ENCODE data around the gene PCDHGA3. TPM values are rescaled to one million over a fixed set of nuclear protein-coding genes. Genes with fewer than 3 reads are reported as not detected.
"Not testable (repeated sequence)": the region's sequence is repeated elsewhere in the genome, so short reads cannot be mapped to it uniquely, and the experiment has no call there.

Gene PCDHGA3
- polyA plus RNA-seq, 1 of the 3 experiments (the other 2 are of a cell fraction), result 0.33 TPM

DNA sequence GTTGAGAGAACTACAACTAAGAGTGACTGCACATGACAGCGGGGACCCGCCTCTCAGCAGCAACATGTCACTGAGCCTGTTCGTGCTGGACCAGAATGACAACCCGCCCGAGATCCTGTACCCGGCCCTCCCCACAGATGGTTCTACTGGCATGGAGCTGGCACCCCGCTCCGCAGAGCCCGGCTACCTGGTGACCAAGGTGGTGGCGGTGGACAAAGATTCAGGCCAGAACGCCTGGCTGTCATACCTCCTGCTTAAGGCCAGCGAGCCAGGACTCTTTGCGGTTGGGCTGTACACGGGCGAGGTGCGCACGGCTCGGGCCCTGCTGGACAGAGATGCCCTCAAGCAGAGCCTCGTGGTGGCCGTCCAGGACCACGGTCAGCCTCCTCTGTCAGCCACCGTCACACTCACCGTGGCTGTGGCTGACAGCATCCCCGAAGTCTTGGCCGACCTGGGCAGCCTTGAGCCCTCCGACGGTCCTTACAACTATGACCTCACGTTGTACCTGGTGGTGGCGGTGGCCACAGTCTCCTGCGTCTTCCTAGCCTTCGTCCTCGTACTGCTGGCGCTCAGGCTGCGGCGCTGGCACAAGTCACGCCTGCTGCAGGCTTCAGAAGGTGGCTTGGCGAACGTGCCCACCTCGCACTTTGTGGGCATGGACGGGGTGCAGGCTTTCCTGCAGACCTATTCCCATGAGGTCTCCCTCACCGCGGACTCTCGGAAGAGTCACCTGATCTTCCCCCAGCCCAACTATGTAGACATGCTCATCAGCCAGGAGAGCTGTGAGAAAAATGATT is 41.0 kb downstream of the PCDHGA3 start:
- no peak overlapping the region for H2AFZ ChIP-seq (ENCODE audit: low read depth)
- H3K4me2 ChIP-seq, result no peak overlapping the region
- 0 out of 2 replicates have a peak, but pooled peaks cover 5% of the 10 kb centered on the region for H3K79me2 ChIP-seq (ENCODE audit: insufficient read depth)
- TF ChIP-seq GATA2 (CRISPR knock-in tag; IDR thresholded peaks at IDR 0.05) (no peak), FOXM1 (IDR thresholded peaks at IDR 0.05; ENCODE audit: low read depth) (no peak), TAF1 (IDR thresholded peaks at IDR 0.05; ENCODE audit: borderline replicate concordance, low read depth, low read length) (no peak), RFX5 (IDR thresholded peaks at IDR 0.05; ENCODE audit: low read length) (no peak), TEAD4 (IDR thresholded peaks at IDR 0.05; ENCODE audit: borderline replicate concordance, insufficient read depth) (no peak), EP300 (IDR thresholded peaks at IDR 0.05; ENCODE audit: borderline replicate concordance in 1 of 2, low read depth in 1 of 2, low read length in 1 of 2) (no peak), GABPA (IDR thresholded peaks at IDR 0.05; ENCODE audit: low read depth) (no peak), ELF1 (IDR thresholded peaks at IDR 0.05) (no peak), JUND (IDR thresholded peaks at IDR 0.05) (no peak), POLR2AphosphoS5 (IDR thresholded peaks at IDR 0.05; ENCODE audit: low read depth, low read length) (no peak), NRF1 (IDR thresholded peaks at IDR 0.05; ENCODE audit: low read depth, low read length) (no peak), MEF2A (IDR thresholded peaks at IDR 0.05; ENCODE audit: borderline replicate concordance, low read depth) (no peak)
- TF ChIP-seq, protein P1, sequence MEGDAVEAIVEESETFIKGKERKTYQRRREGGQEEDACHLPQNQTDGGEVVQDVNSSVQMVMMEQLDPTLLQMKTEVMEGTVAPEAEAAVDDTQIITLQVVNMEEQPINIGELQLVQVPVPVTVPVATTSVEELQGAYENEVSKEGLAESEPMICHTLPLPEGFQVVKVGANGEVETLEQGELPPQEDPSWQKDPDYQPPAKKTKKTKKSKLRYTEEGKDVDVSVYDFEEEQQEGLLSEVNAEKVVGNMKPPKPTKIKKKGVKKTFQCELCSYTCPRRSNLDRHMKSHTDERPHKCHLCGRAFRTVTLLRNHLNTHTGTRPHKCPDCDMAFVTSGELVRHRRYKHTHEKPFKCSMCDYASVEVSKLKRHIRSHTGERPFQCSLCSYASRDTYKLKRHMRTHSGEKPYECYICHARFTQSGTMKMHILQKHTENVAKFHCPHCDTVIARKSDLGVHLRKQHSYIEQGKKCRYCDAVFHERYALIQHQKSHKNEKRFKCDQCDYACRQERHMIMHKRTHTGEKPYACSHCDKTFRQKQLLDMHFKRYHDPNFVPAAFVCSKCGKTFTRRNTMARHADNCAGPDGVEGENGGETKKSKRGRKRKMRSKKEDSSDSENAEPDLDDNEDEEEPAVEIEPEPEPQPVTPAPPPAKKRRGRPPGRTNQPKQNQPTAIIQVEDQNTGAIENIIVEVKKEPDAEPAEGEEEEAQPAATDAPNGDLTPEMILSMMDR (IDR thresholded peaks at IDR 0.05), result no peak
- H3K27ac ChIP-seq (ENCODE audit: low read depth in 2 of 2, low read length in 1 of 2), result no peak overlapping the region
- ChIA-PET CTCF (interaction anchor here (1.6 to 1.7 kb wide), 2 partner anchors 65 to 140 kb away, joined by 3 read pairs; partner anchors contain the start of gene TAF7), POLR2A (no interaction called here)
- DNase-seq, result no peak
- no peaks in the 10 kb centered on the region for H4K20me1 ChIP-seq (ENCODE audit: insufficient read depth)
- peaks cover 0 to 4% of the 10 kb centered on the region in 2 experiments for H3K36me3 ChIP-seq (replicated peaks in 1 of 2; ENCODE audit: control insufficient read depth in 1 of 2, insufficient read depth in 2 of 2, low read length in 1 of 2)
- 76% methylated on average over 34 of the region's 43 CpGs for WGBS (ENCODE audit: low lambda C conversion rate)
- H3K4me1 ChIP-seq (ENCODE audit: control insufficient read depth in 1 of 2, insufficient read depth in 2 of 2, low read depth in 1 of 2, low read length in 1 of 2), result no peaks in the 10 kb centered on the region; a peak in 1 of 4 replicates
- 0 out of 2 replicates have a peak, but pooled peaks cover 3% of the 10 kb centered on the region for H3K9me3 ChIP-seq
- H3K9me2 ChIP-seq, result no peaks in the 10 kb centered on the region
- H3K4me3 ChIP-seq (ENCODE audit: low read depth in 2 of 2, low read length in 1 of 2), result peak overlapping the region in 1 of 2 experiments; percentile 3; a peak in 1 of 4 replicates
- no peak overlapping the region for H3K9ac ChIP-seq
- no peaks in the 10 kb centered on the region for H3F3A ChIP-seq (replicated peaks; ENCODE audit: insufficient read depth)
- no peaks in the 10 kb centered on the region for H3K27me3 ChIP-seq (ENCODE audit: insufficient read depth)

DNA sequence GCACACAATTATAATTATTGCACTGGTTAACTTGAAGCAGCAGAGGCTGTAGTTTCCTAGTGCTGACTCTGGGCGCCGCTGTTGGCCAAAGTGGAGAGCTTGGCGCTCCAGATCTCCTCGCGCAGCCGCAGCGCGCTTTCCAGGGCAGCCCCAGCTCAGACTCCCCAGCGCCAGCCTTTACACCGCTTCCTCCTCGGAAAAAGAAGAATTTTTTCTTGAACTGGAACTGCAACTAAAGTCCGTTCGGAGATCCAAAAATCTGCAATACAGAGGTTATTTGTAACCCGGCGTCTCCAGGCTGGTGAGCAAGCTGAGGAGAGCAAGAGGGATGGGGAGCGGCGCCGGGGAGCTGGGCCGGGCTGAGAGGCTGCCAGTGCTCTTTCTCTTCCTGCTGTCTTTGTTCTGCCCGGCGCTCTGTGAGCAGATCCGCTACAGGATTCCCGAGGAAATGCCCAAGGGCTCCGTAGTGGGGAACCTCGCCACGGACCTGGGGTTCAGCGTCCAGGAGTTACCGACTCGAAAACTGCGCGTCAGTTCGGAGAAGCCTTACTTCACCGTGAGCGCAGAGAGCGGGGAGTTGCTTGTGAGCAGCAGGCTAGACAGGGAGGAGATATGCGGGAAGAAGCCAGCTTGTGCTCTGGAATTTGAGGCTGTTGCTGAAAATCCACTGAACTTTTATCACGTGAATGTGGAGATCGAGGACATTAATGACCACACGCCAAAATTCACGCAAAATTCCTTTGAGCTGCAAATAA is 44.1 kb downstream of the PCDHGA3 start, which contains the start of gene PCDHGB4:
TSS of gene PCDHGB4 (plus strand) at position 142 of the 755 bp plus-strand sequence. CDS start at position 329, 187 bp downstream.
- H3K27ac ChIP-seq (ENCODE audit: low read depth in 2 of 2, low read length in 1 of 2); H3K4me1 ChIP-seq (ENCODE audit: control insufficient read depth in 1 of 2, insufficient read depth in 2 of 2, low read depth in 1 of 2, low read length in 1 of 2); H3K27me3 ChIP-seq (ENCODE audit: insufficient read depth); H3K9ac ChIP-seq; H4K20me1 ChIP-seq (ENCODE audit: insufficient read depth); H3K9me3 ChIP-seq; H3K79me2 ChIP-seq (ENCODE audit: insufficient read depth); H3F3A ChIP-seq (replicated peaks; ENCODE audit: insufficient read depth); H2AFZ ChIP-seq (ENCODE audit: low read depth); H3K9me2 ChIP-seq; DNase-seq; POLR2A ChIA-PET; H3K4me3 ChIP-seq (ENCODE audit: low read depth in 2 of 2, low read length in 1 of 2); H3K4me2 ChIP-seq: not testable (repeated sequence)
- H3K36me3 ChIP-seq (replicated peaks in 1 of 2; ENCODE audit: control insufficient read depth in 1 of 2, insufficient read depth in 2 of 2, low read length in 1 of 2), result peaks cover 0 to 13% of the 10 kb centered on the region in 2 experiments
- CTCF ChIA-PET, result interaction anchor here (2.0 kb wide), 1 partner anchor 170 kb away, joined by 5 read pairs; no protein-coding TSS in a partner anchor
- TF ChIP-seq, protein P1 (IDR thresholded peaks at IDR 0.05), result peak; percentile 8; the same call in 1 of the 2 replicates
- WGBS (ENCODE audit: low lambda C conversion rate), result 80% methylated on average over 21 of the region's 40 CpGs

Data from SK-N-SH (cell line).